HG02943 (cell line): ENCODE data around the gene NEIL3.
A peak's percentile ranks its signal among the peaks of the same experiment; 100 is the strongest.
"Not testable (repeated sequence)": the region's sequence is repeated elsewhere in the genome, so short reads cannot be mapped to it uniquely, and the experiment has no call there.

ENCODE experiments used
- ATAC-seq: cut with Tn5 transposase; IDR thresholded peaks from one replicate; pipeline ENCODE4 v1.9.1; 2021; ENCODE audit warnings: mild to moderate bottlenecking, low read depth, moderate library complexity; ENCODE audit not compliant: unreplicated experiment

Gene NEIL3

DNA sequence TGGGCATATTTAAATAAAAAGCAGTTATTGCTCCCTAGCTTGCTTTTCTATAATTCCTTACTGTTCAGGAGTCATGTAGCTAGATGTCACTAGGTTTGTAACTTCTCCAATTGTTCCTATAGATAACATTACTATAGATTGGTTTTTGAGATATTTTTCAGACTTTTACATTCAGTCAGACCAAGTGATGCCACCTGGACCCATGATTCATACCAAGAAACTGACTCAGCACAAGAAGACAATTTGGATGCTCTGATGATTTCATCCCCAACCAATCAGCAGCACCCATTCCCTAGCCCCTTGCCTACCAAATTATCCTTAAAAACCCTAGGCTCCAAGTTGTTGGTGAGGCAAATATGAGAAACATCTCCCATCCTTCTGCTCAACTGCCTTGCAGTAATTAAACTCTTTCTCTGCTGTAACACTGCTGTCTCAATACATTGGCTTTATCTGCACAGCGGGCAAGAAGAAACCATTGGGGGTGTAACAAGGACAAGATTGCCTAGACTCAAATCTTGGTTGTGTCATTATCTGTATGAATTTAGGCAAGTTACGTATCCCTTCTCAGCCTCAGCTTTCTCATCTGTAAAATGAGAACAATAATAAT lies 11.8 kb upstream of the NEIL3 start:
- ATAC-seq = no peak

DNA sequence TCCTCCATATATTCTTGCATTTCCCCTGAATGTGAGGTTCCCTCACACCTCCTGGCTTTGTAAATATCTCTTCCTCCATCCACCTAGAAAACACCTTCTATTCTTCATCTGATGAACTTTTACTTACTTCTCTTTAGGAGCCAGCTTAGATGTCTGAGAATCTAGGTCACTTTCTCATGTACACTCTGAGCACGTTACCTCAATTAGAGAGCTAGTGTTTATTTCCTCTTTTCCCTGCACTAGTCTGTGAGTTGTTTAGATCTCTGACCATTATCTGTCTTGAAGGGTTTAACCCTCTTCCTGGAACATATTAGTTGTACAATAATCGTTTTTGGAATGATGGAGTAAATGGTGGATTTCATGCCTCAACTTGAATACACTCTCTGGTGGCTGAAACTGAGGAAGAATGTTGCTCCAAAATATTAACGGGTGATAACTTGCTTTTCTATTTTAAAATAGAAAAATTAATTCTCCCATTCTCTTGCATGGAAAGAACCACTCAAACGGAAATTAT lies 8.5 kb upstream of the NEIL3 start:
- no peak for ATAC-seq

DNA sequence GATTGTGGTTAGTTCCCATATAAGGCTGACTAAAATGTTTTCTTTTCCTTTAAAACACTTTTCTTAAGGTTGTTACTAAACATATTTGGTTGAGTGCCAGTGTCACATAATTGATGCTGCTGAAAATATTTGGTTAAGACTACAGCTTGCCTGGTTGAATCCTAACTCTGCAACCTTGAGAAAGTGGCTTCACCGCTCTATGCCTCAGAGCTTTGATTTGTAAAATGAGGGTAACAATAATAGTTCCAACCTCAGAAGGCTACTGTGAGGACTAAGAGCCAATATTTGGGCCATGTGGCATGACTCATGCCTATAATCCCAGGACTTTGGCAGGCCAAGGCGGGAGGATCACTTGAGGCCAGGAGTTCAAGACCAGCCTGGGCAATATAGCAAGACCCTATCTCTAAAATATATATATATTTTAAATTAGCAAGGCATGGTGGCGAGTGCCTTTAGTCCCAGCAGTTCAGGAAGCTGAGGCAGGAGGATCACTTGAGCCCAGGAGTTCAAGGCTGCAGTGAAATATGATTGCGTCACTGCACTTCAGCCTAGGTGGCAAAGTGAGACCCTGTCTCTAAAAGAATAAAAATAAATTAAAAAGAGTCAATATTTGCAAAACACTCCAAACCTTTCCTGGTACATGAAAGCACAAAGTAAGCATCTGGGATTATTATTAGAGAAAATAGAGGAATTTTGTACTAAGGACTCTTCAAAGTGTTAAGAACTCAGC lies 7.1 kb upstream of the NEIL3 start:
- ATAC-seq = no peak

DNA sequence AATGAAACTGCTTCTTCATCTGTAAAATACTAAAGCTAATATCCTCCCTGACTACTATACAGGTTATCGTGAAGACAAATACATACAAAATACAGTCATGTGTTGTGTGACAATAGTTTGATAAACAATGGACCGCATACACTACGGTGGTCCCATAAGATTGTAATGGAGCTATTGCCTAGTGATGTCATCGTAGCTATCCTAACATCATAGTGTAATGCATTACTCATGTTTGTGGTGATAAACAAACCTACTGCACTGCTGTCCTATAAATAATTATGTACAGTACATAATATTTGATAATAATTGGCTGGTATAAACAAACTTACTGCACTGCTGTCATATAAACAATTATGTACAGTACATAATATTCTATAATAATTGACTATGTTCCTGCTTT lies 5.6 kb upstream of the NEIL3 start:
- no peak for ATAC-seq

DNA sequence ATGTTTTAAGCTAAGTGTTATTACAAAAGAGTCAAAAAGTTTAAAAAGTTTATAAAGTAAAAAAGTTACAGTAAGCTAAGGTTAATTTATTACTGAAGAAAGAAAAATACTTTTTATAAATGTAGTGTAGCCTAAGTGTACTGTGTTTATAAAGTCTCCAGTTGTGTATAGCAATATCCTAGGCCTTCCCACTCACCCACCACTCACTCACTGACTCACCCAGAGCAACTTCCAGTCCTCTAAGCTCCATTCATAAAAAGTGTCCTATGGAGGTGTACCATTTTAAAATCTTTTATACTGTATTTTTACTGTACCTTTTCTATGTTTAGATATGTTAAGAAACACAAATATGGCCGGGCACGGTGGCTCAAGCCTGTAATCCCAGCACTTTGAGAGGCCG lies 4.8 kb upstream of the NEIL3 start:
- ATAC-seq = not testable (repeated sequence)

DNA sequence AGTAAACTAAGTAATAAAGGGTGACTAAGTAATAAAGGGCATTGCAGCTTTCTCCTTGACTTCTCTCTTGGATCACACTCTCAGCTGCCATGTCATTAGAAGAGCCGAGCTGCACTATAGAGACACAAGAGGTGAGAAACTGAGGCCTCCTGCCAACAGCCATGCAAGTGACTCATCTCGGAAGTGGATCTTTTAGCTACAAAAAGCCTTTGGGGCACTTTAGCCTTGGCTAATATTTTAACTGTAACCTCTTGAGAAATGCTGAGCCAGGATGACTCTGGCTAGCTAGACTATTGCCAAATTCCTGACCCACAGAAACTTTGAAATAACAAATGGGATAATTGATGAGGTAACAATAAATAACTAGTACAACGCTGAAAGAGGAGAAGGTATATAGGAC lies 1.5 kb upstream of the NEIL3 start:
- ATAC-seq = no peak

DNA sequence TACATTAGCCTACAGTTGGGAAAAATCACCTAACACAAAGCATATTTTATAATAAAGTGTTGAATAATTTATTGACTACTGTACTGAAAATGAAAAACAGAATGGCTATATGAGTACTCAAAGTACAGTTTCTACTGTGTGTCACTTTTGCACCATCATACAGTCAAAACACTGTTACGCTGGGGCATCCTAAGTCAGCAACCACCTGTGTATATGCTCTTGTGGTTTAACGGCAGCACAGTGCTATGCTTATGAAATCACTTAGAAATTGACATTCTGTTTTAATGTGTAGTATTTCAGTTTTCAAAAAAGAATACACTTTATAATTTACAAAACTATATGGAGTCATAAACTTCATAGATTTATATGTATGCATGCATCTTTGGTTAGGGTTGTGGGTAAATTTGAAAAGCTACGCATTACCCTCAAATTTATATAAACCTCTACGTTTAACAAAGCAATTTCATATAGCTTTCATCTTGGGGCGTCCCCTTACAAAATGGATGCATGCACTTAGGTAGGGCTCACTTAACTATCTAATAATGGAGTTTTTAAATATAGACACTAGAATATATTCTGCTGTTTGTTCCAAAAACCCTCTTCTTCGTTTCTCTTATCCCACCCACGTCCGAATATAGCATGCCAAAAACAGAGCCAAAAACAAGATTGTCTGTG lies 690 bp upstream of the NEIL3 start:
- ATAC-seq = no peak

DNA sequence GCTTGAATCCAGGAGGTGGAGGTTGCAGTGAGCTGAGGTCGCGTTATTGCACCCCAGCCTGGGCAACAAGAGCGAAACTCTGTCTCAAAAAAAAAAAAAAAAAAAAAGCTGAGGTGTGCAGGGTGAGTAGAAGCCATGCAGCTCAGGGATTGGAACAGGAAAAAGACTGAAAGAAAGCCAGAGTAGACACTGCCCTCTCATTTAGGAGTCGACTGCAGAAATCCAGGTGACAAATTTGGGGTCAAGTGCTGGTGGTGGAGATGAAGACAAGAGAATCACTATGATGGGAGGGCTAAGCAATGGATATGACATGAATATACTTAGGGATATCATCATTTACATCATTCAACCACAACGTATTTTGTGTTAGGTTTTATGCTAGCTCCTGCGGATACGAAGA lies 1.9 kb downstream of the NEIL3 start:
- no peak for ATAC-seq

DNA sequence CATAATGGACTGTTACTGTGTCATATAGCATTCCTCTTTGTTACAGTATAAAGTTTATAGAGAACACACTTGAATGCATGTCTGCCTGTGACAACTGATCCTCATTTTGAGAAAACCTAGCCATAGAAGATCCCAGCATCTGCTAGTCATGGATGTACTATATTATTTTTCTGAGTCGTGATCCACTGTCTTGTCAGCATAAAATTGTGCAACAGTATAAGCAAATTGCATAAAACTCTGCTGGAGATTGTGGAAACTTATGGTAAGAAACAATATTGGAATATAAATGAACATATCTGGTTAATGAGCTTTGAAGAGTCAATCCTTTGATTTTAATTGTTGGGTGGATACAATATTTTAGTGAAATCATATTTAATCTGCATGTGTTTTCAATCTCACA lies 3.6 kb downstream of the NEIL3 start:
- no peak for ATAC-seq

DNA sequence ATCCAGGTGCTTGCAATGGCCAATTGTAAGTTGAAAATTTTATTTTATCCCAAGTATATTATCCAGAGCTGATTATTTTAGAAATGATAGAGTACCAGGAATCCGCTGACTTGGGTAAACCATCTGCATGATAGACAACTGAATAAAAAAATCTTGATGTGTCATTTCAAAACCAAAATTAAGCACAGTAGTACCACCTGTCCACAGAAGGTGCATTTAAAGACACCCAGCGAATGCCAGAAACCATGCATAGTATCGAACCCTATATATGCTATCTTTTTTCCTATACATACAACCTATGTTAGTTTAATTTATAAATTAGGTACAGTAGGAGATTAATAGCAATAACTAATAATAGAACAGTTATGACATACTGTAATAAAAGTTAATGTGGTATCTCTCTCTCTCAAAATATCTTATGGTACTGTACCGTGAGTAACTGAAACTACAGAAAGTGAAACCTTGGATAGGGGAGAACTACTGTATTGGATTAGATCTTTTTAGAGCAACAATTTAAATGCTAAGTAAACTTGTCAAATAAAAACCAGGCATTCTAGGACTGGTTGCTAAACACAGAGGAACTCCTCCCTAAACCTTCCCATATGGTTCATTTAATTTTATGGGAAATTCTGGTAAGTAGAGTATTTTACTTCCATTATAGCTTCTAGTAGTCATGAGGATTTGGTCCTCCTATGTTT lies 6.2 kb downstream of the NEIL3 start:
- peak; percentile 48 for ATAC-seq

DNA sequence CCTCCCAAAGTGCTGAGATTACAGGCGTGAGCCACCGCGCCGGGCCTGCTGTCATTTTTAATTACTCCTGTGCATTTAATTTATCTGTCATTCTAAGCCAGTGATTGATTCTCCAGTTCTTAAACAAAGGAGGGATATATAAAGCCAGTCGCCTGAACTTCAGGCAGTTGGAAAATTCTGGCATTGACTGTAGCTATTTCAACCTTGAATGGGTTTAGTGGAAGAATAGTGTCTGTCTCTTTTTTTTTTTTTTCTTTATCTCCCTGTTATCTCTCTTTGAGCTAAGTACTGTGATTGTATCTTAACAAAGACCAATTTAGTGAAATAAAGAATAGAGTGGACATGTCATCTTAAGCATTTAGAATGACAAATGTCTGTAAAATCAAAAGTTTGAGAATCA lies 11.0 kb downstream of the NEIL3 start:
- no peak for ATAC-seq

DNA sequence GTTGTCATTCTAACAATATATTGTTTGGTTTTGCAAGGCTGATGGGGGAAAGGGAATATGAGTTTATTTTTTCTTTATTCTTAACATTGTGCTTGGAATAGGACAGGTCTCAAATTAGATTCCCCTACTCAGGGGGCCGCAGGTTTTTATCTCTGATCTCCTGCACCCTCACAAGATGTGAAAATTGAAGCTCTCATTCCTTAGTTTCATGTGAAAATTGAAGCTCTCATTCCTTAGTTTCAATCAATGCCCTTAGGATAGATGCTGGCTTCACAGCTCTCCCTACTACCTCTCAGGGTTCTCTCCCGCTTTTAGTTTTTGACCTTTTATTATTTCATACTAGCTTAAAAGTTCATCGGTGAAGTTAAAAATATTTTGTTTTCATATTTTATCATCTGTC lies 12.0 kb downstream of the NEIL3 start:
- ATAC-seq = no peak

DNA sequence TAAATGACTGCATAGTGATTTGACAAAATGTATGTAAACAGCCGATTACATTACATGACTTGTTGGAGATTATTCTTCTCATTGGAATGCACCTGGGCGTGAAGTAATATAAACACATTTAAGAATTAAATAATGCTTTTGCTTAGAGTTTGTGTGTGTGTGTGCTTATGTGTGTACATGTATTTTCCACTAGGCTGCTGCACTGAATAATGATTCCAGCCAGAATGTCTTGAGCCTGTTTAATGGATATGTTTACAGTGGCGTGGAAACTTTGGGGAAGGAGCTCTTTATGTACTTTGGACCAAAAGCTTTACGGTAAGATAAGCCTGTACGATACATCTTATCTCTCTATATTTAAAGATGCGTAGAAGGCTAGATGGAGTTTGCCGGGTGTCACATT lies 12.6 kb downstream of the NEIL3 start:
- ATAC-seq = no peak

DNA sequence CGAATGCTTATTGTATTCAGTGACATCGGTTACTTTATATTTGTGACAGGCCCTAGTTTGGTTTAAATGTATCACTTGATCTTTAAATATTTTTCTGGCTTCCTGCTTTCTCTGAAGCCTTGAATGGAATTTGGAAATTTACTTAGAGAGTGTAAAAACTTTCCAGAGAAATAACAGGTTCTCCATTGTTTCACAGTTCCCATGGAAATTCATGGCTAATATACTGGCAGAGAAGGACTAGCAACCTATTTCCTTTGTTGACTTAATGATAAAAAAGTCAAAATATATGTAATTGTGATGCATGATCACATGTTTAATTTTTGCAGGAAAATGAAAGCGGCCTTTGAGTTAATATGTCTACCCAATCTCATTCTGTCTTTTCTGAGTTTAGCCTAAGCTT lies 13.2 kb downstream of the NEIL3 start:
- no peak for ATAC-seq

DNA sequence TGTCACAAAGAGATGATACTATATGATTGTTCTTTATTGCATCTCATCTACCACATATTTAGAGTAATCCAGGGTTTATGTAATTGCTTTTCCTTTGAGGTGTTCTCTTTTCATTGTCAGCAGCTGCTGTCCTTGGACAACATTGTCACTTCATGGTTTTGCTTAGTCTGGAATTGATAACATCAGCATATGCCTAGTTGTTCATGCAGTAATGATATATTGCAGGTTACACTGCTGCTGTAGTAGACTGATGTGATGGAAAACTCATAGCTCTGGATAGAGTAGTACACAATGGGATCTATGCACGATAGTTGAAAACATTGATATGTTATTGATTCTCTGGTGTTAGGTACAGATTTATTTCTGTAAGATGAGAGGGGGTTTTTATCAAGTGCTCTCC lies 13.7 kb downstream of the NEIL3 start:
- no peak for ATAC-seq

DNA sequence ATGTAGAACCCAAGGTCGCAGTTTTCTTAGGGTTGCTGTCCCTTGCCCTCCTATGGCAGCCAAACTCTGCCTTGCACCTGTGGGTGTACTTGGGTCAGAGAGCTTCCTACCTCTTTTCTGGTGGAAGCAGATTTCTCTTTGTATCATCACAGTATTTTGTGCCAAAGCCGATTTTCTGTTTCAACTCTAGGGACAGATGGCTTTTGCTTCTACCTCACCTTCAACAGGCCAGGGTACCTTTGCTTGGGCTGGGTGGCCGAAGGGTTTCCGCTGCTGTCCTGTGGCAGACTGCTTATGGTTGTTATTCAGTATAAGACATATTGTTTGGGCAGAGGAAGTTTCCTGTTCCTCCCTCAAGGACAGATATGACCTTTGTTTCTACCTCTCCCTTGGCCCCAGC lies 22.4 kb downstream of the NEIL3 start:
- ATAC-seq = no peak

DNA sequence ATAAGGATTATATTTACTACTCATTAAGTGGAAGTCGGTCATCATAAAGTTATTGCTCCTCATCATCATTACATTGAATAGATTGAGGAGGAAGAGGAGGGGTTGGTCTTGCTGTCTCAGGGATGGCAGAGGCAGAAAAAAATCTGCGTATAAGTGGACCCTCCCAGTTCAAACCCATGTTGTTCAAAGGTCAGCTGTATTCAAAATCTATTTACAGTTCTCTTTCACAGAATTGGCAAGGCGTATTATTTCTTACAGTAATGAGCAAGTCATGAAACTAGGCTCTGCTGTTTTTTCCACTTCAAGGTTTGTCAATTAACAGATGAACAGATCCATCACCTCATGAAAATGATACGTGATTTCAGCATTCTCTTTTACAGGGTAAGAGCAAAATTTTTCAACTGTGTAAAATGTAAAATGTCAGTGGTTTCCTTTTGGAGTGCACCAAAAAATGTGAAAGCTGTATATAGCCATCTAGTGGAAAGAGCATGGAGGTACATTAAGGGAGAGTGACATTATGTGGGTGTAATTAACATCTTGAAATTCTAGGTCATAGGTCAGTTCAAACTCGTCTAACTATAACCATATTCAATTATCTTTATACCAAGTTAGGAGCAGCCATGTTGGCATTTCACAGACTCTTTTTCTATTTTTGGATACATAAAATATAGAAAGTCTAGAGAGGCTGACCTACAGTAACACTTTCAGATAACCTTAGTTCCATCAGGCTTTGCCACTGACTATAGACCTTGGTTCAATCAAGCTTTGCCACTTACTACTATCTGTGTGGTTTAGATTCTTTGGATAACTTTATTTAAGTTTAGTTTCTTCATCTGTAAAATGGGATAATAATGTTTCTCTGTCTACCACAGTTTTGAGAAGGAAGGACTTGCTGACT lies 30.1 kb downstream of the NEIL3 start:
- ATAC-seq = peak; percentile 94

DNA sequence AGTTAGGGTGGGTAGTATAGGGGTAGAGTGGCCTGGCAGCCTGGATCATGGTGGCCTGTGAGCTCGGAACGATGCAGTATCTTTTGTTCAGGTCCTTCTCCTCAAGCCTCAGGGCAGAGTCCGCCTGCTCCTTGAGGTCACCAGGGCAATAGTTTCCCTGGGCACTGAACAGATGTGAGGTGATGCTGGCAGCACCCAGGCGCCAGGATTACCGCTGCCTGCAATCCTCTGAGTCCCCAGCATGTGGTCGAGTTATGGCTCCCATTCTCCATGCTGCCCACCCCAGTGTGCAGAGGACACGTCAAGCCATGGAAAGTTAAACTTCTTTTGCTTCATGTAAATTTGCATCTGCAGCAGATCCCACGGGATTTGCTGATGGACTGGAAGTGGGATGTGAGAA lies 38.7 kb downstream of the NEIL3 start:
- ATAC-seq = no peak

DNA sequence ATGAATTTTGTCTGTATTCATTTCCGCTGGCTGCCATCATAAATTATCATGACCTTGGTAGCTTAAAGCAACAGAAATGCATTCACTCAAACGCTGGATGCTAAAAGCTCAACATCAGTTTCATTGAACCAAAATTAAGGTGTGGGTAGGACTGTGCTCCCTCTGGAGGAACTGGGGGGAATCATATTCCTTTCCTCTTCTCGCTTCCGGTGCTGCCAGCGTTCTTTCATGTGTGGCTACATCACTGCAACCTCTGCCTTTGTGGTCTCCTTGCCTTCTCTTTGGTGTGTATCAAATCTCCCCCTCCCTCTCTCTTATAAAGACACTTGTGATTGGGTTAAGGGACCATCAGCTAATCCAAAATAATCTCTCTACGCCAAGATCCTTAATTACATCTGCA lies 39.5 kb downstream of the NEIL3 start:
- ATAC-seq = no peak

DNA sequence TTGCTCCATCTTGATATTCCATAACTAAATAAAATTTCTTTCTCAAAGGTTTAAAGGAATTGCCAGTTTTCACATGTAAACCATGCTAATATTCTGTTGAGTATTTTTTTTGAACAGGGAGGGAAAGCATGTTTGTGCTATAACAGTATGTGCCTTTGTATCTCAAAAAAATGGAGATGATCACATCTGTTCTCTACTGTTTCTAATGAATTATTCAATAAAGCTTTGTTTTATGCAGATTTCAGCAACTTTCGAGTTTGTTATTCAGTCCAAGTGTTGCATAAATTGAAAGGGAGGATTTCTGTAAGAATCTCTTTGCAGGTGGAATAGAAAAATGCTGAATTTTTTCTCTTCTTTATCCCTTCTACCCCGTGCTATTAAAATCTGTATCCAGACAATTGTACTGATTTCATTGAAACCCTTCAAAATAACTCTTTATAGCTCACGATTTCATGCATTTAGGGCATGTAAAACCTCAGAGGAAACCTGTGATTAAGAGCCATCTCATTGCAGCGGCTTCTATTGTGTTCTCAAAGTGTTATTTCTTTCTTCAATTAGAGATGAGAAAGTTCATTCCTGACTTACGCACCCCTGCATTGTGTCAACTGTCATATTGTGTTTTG lies 42.1 kb downstream of the NEIL3 start:
- ATAC-seq = no peak
